HG03571 (cell line): ENCODE results near the gene RUNX1.
A peak's percentile ranks its signal among the peaks of the same experiment; 100 is the strongest.

Experiments
- ATAC-seq: cut with Tn5 transposase; IDR thresholded peaks from one replicate; pipeline ENCODE4 v1.9.1; 2021; ENCODE audit not compliant: unreplicated experiment

The RUNX1 gene

DNA sequence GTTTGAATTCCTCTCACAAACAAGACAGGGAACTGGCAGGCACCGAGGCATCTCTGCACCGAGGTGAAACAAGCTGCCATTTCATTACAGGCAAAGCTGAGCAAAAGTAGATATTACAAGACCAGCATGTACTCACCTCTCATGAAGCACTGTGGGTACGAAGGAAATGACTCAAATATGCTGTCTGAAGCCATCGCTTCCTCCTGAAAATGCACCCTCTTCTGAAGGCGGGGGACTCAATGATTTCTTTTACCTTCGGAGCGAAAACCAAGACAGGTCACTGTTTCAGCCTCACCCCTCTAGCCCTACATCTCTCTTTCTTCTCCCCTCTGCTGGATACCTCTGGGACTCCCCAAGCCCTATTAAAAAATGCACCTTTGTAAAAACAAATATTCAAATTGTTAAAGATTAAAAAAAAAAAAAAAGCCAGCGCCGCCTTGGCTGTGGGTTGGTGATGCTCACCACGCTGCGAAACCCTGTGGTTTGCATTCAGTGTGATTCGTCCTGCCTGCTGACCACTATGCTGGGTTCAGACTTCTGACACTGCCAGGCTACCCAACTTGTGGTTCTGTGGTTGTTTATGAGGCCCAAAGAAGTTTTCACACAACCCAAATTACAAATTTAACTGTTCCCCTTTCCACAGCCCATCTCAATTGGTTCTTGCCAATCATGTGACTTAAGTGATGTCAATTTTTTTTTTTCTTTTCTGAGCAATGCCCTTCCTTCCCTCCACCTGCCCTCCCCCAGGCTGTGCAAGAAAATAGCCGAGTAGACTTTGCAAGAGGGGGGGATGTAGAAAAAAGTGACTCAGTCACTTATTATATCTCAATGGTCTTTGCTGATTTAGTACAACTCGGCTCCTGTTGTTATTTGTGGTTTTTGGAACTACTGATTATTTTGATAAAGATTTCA lies at the start of gene RUNX1:
Gene RUNX1 (minus strand): TSS at position 597 of the 912 bp plus-strand sequence.
- peak; percentile 67 for ATAC-seq

DNA sequence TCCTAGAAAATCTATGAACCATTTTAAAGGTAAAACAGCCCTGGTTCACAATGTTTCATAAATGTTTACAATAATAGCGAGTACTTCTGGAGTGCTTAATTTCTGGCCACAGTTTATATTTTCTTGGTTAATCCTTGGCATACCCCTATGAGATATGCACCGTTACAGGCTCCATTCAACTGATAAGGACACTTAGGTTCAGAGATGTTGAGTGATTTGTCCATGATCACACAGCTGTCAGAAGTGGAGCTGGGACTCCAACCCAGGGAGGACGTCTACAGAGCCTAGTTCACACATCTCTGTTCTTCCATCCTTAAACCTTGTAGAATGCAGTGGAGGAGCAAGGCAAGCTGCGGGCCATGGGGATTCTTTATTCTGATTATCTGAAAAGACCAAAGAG lies 48.4 kb upstream of the RUNX1 start:
- no peak for ATAC-seq

DNA sequence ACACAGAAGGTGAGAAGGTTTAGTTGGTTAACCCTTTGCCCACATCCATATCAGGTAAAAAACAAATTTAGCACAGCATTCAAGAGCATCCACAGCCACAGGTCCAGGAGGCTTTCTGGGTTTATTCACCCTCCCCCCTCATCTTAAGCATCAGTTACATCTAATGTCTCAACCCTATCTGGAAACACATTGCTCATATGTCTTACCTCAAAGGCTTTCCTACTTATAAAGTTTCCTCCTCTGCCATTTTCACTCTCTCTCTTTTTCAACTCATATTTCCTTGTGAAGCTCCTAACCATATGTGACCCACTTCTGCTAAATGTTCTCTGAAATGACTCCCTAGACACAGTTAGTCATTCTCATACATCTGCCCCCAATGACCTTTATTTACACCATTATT lies 47.9 kb upstream of the RUNX1 start:
- ATAC-seq: no peak

DNA sequence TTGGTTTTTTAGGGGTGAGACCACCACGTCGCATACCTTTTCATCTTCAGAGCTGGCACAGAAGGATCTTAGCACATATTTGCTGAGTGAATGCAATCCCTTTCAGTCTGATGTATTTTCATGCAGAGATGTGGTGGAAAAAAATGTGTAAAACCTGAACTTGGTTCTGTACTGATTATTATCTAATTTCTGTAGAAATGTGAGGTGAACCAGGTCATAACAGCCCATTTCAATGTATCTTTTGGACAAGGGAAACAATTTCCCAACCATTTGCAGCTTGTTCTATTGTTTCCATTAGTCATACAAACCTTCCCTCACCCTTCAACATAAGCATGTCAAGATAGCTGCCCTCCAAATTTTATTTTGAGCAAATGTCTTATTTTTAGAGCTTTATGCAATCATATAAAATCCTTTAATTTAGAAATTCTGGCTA lies 46.8 kb upstream of the RUNX1 start:
- ATAC-seq: no peak

DNA sequence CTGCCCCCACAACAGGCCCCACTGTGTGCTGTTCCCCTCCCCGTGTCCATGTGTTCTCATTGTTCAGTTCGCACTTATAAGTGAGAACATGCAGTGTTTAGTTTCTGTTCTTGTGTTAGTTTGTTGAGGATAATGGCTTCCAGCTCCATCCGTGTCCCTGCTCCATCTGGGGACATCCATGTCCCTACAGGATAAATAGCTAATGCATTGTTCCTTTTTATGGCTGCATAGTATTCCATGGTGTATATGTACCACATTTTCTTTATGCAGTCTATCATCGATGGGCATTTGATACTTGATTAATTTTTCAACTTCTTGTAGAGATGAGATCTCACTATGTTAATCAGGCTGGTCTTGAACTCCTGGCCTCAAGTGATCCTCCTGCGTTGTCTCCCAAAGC lies 44.4 kb upstream of the RUNX1 start:
- no peak for ATAC-seq

DNA sequence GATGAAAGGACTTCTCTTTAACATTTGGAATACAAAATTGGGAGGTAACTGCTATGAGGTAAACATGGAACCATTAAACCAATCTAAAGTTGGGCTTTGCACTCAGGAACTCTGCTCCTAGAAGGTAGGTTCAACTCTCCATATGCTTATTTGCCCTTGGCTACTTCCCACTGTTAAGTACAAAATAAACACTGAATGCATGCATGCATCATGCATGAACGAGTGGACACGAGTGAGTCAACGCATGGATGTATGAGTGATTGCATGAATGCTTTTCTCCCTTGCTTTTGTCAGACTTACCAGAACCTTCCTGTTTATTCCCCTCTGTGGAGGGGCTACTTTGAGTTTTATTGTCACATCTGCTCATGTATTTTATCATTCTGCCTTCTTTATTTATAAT lies 42.4 kb upstream of the RUNX1 start:
- ATAC-seq: no peak

DNA sequence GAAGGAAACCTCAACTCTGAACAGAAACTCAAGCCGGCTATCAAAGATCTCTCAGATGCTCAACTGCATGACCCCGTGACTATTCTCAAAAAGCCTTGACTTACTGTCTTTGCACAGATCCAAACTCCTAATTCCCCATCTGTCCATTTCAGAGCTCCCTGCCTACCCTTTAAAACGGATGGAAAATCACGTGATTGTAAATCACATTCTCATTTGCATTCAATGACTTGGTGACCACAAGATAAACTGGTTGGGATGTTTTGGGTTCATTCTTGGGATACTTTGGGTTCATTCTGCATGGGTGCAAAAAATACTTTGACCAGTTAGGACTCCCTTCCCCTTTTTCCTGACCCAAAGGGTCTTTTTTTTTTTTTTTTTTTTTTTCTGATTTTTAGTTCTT lies 41.3 kb upstream of the RUNX1 start:
- no peak for ATAC-seq

DNA sequence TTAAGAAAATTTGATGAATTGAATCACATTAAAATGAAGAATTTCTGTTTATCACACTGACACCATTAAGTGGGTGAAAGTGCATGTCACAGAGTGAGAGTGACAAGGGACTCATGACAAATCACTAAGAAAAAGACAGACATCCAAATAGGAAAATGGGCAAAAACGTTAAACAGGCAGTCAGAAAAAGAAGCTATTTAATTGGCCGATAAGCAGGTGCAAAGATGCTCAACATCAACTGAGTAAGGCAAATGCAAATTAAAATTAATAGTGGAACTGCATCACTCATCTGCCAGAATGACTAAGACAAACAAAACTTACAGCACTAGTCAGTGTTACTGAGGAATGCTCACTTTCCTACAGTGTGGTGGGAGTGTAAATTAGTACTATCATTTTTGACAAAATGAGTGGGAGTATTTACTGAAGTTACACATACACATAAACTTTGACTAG lies 39.2 kb upstream of the RUNX1 start:
- ATAC-seq: no peak

DNA sequence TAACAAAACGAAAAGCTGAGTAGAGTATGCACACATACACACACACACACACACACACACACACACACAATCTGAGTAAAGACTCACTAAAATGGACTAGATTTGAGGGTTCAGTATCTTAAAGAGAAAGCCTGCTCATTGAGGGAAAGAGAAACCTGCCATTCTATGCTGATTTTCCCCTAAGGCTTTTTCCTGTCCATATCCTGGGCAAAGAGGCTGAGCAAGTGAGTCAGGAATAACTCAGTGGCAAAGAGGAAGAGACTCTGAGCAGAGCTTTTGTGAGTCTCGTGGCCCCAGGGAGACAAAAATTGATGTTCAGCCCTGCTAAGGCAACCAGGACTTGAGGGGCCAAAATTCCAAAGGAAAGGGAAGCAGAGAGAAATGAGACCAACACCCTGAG lies 37.3 kb upstream of the RUNX1 start:
- ATAC-seq: no peak

DNA sequence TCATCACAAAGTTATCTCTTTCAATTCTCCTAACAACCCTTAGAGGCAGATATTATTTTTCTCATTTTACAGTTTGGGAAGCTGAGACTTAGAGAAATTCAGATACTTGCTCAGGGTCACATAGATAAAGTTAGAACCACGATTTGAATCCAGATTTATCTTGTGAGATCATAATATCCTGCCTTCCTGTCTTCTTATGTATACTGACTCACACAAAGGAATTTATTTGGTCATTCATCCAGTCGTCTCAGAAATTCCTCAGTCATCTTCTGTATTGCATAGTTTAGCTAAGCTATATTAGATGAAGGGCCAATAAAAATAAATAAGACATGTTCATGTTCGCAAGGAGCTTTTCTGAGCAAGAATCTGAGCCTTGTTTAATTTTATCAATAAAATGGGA lies 35.8 kb upstream of the RUNX1 start:
- ATAC-seq: no peak

DNA sequence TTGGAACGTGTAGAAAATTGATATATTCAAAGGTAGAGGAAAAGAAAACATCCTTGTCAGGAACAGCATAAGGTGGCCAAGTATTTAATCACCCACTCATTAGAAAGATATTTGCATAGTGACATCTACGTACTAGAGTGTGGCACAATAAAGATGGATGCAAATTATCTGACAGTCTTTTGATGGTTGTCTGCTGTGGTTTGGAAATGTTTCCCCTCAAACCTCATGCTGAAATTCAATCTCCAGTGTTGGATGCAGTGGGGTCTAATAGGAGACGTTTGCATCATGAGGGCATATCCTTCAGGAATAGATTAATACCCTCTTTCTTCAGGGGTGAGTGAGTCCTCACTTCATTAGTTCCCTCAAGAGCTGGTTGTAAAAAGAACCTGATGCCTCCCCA lies 34.1 kb upstream of the RUNX1 start:
- no peak for ATAC-seq

DNA sequence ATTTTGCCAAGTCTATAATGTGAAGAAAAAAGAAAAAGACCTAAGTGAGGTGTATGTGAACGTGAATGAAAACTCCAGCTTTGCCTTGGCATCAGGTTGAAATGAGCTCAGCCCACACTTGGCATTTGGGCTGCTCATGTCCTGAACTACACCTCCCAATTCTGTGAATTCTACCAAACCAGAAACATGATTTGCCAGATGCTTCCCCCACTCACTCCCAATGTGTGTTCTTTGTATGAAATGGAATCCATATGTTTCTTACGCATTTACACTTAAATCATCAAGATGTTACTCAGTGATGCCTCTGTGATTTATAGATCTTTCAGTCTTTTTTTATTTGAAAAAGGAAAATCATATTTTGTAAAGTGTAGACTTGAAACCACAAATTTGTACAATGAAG lies 32.8 kb upstream of the RUNX1 start:
- no peak for ATAC-seq

DNA sequence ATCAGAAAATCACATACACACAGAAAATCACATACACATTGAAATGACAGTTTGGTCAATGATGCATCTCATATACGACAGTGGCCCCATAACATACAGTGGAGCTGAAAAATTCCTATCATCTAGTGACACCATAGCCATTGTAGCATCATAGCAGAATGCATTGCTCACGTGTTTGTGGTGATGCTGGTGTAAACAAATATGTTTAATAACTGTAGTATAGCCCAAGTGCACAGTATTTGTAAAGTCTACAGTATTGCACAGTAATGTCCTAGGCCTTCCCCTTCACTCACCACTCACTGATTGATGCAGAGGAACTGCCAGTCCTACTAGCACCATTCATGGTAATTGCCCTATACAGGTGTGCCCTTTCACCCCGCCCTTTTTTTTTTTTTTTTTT lies 30.1 kb upstream of the RUNX1 start:
- no peak for ATAC-seq

DNA sequence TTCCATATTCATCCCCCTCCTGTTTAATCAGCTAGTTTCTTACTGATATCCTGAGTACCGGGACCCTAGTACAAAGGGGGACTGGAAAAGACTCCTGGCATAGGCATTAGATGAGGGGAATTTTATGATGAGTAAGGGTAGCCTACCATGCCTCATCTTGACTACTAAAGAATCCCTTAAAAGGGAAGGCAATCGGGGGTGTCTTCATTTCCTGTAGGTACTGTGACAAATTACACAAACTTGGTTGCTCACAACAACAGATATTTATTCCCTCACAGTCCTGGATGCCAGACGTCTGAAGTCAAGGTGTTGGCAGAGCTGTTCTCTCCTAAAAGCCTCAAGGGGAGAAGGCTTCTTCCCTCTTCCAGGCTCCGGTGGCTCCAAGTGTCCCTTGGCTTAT lies 28.9 kb upstream of the RUNX1 start:
- no peak for ATAC-seq

DNA sequence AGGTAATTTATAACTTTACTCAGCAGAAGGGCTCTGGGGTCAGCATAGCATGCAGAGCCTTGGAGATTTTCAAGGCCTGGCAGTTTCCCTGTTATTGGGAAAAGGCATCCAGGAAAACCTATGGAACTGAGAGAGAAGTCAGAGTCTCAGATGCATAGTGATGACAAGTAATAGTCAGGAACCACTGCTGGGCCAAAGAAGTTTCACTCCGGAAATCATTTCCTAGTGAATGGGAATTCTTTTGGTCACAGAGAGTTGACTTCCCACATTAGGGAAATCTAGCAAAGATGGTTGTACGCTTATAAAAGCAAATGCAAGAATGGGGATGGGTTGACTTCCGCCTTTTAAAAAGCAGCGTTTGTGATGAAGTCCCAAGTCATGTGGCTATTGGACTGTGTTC lies 28.4 kb upstream of the RUNX1 start:
- no peak for ATAC-seq

DNA sequence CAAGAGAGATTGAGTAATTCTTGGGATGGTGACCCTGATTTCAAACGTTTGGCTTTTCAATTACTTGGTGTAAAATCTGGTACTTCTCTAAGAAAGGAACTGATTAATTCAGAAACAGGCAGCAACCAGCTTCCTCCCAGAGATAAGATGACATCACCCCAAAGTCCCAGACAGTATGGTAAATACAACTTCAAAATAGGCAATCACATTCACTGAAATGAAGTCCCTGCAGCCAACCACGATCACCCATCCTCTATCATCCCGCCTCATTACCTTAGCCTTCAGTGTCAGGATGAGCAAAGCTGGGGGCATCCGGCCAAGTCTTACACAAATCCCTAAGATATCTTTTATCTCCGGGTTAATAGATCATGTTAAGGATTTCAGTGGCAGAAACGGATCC lies 26.4 kb upstream of the RUNX1 start:
- no peak for ATAC-seq

DNA sequence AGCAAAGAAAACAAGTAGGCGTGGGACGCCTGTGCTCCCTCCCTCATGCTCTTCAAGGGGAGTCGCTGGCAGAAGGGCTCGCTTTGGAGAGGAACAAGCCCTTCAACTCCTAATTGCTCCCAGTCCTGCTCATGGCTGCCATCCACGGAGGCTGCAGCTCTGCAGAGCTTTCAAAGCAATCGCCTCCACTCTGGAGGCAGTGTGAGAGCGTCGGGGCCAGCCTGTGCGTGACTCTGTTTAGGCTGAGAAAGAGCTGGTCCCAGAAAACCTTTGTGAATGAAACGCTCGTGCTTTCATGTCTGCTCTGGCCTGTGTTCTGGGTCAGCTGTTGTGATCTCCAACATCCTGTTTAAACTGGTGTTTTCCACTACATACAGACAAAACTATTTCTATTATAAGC lies 23.9 kb upstream of the RUNX1 start:
- ATAC-seq: no peak

DNA sequence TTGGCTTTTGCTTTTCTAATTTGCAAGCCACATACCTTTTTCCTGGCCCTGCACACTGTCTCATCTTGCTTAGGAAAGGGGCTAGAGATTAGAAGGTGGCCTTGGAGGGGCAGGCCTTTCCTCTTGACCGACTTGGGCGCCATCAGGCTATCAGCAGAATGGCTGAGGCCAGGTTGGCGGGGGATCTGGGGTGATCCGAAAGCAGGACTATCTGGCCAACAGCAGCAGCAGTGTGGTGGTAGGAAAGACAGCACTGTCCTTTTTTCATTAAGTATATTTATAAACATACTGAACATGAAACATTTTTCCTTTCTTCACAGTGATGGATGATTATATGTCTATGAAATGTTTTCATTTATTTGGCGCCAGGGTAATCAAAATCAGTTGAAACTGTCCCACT lies 23.5 kb upstream of the RUNX1 start:
- no peak for ATAC-seq

DNA sequence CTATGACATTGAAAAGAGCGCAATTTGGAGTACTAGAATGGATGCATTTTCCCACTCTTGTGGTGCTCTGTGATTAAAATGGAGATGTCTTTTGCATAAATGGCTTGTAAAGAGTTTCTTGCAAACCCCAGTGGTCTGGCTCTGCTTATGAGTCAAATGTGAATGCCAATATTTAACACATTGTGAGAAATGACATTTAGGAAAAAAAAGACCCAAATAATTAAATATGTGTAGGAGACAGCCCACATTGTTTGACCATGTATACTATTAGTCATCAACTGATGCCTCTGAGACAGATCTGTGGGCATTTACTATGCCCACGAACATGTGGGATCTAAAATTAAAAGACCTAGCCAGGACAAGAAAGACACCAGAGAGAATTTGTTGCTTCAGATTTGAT lies 22.2 kb upstream of the RUNX1 start:
- no peak for ATAC-seq

DNA sequence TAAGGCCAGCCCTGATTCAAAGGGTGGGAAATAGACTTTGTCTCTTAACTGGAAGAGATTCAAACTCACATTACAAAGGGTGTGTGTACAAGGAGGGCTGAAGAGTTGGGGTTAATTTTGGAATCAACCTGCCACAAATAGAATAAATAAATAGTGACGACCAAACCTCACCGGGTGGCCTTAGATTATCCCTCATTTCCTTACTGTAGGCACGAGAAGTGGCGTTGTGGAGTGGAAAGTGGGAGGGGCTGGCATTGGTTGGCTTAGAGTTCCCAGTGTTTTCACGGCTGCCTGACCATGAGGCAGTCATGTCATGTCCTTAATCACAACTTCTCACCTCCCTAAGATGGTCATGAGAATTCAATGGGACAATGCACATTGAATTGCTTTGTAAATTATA lies 21.3 kb upstream of the RUNX1 start:
- ATAC-seq: no peak

DNA sequence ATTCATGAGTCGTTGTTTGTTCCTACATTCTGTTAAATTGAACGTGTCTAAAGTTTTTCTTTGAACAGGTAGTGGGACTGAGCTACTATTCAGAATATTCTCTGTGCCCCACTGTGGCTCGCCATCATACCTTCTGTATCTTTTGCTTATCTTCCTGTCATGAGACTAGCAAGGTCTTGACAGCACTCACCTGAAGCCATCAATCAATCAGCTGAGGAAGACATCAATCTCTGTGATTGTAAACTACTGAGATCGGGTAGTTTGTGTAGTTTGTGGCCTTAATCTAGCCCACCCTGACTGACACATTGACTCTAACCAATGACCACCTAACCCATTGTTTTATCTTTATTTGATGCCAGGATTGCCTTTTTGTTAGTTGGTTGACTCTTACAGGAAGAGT lies 17.7 kb upstream of the RUNX1 start:
- no peak for ATAC-seq

DNA sequence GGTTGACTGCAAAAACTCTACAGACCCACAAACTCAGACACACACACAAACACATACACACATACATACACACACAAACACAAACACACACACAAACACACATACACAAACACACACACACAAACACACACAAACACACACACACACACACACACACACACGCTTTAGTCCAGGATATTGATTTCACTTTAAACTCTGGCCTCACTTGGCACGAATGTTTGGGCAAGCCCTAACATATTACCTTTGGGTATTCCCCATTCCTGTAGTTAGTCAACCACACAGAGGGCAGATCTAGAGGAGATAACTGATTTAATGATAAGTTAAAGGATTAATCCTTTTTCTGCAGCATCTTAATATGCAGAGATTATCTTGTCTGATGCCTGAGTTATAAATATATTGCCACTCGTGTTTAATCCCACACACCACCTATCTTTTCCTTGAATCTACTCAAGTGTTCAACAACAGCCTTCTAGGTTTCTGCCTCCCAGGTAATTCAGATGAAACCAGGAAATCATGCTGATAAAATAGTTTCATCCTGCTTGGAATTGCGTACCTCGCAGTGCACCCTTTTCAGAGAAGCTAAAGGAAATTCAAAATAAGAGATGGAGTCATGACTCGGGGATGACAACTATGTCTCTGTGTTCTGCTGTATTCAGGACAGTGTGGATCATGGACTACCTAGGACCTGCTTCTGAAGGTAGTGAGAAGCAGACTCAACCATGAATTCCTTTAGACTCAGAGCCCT lies 14.5 kb upstream of the RUNX1 start:
- no peak for ATAC-seq
